Body of pancreas (tissue), 4 donors: Measurements from ENCODE around the gene ART3. TPM values are rescaled to one million over a fixed set of nuclear protein-coding genes. Genes with fewer than 3 reads are reported as not detected.

Experiments
- ATAC-seq: fragments of 150-250 bp; one replicate; pipeline ENCODE4 v1.9.1; 2016
- DNase-seq, 4 donors: peaks; one replicate each; pipeline ENCODE4 v3.0.0-alpha.2; 2019
- H3K27ac ChIP-seq, 4 donors: fragments of 200-600 bp; sonication (generic); 1 replicate in 3 of 4; 2 replicates in 1 of 4; pipeline versions ENCODE4 v1.5.1 to v1.6.1; 2016 to 2019; ENCODE audit warnings: mild to moderate bottlenecking in 1 of 4, mixed read lengths in 1 of 4, moderate library complexity in 1 of 4
- H3K27me3 ChIP-seq, 2 donors: fragments of 200-600 bp; sonication (generic); one replicate each; pipeline ENCODE4 v1.6.0; 2016; ENCODE audit warnings: mild to moderate bottlenecking in 1 of 2
- H3K36me3 ChIP-seq, 2 donors: fragments of 200-600 bp; sonication (generic); replicated peaks in 1 of 2; 2 replicates each; pipeline ENCODE4 v1.5.1; 2016; ENCODE audit warnings: low read depth in 2 of 2; ENCODE audit not compliant: insufficient read depth in 1 of 2
- H3K4me1 ChIP-seq: fragments of 200-600 bp; sonication (generic); one replicate; pipeline ENCODE4 v1.6.0; 2016
- H3K4me3 ChIP-seq, 2 donors: fragments of 200-600 bp; sonication (generic); 1 replicate in 1 of 2; 2 replicates in 1 of 2; pipeline ENCODE4 v1.5.1; 2016 to 2019
- H3K9me3 ChIP-seq, 3 donors: fragments of 200-600 bp; sonication (generic); 1 replicate in 2 of 3; 2 replicates in 1 of 3; pipeline ENCODE4 v1.5.1; 2016
- CTCF ChIP-seq, 7 experiments: fragments of 450-650 bp in 4 of 7; fragments of 200-600 bp in 3 of 7; sonication (generic) in 3 of 7; IDR thresholded peaks; one replicate each; pipeline ENCODE4 v1.5.1; 2016 to 2019; ENCODE audit warnings: antibody characterized with exemption in 7 of 7
- POLR2A ChIP-seq, 3 donors: fragments of 450-650 bp; IDR thresholded peaks; one replicate each; pipeline ENCODE4 v1.6.1; 2016; ENCODE audit warnings: antibody characterized with exemption in 3 of 3, mild to moderate bottlenecking in 2 of 3
- WGBS, 2 donors: methylation state at CpG; one replicate each; pipeline ENCODE4 v1.1.5; 2017; 5-methylcytosine and 5-hydroxymethylcytosine counted together
- intact Hi-C: fragments of 100-400 bp; cut with DNase I; formaldehyde crosslinking; loops from one replicate; pipeline ENCODE4 v1.15.1; 2023
- total RNA-seq, 2 donors: library from RNA; depleted of rRNA; stranded (reverse); fragments of >200 nt; gene quantifications; one replicate each; pipeline ENCODE4 v1.1.0, GENCODE V29; 2016

ART3 gene
- total RNA-seq, 2 donors from 2014 or later = 6.5 to 6.9 TPM

DNA sequence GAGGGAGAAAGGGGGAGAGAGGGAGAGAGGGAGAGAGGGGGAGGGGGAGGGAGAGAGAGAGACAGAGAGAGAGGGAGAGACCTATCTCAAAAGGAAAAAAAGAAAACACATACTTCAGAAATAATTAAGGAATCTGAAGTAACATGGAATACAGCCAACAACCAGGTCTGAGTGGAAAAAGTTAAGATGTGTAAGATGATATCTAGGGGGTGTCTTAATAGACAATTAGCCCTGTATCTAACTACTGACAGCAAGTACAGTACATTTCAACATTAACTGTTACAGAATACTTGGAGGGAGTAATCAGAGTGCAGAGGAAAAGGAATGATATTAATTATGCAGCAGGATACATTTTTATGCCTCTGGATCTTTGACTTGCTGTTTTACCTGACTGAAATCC, 51.3 kb downstream of the ART3 start:
- no peak for ATAC-seq
- no peaks in the 10 kb centered on the region for H3K9me3 ChIP-seq
- peaks cover 5 to 12% of the 10 kb centered on the region in 2 donors for H3K36me3 ChIP-seq

GRCh38 chr4:76127754-76128153, 53.2 kb downstream of the ART3 start:
- H3K27me3 ChIP-seq = no peaks in the 10 kb centered on the region
- no peak for TF ChIP-seq CTCF (IDR thresholded peaks at IDR 0.05)
- TF ChIP-seq POLR2A (IDR thresholded peaks at IDR 0.05) = no peak
- intact Hi-C loops = no loop called here
- peaks cover 5% of the 10 kb centered on the region for H3K4me1 ChIP-seq
- H3K4me3 ChIP-seq = no peak overlapping the region
- ATAC-seq = no peak
- 96% methylated on average over 3 of the region's 3 CpGs for WGBS, 2 donors
- peaks cover 5 to 9% of the 10 kb centered on the region in 2 donors for H3K36me3 ChIP-seq
- H3K9me3 ChIP-seq = no peaks in the 10 kb centered on the region
- no peak overlapping the region for H3K27ac ChIP-seq
- DNase-seq = no peak

More for the DNA sequence above, 51.3 kb downstream of the ART3 start:
- no peak overlapping the region for H3K4me3 ChIP-seq
- TF ChIP-seq CTCF (IDR thresholded peaks at IDR 0.05) (no peak), POLR2A (IDR thresholded peaks at IDR 0.05) (no peak)
- H3K27ac ChIP-seq = no peak overlapping the region
- no peak for DNase-seq
- intact Hi-C loops = no loop called here
- H3K27me3 ChIP-seq = no peaks in the 10 kb centered on the region
- peaks cover 5% of the 10 kb centered on the region for H3K4me1 ChIP-seq

- no peaks in the 10 kb centered on the region for H3K9me3 ChIP-seq
- no peak overlapping the region for H3K27ac ChIP-seq
- DNase-seq = no peak
- intact Hi-C loops = no loop called here
- peaks cover 16% of the 10 kb centered on the region for H3K4me1 ChIP-seq
- H3K36me3 ChIP-seq = peaks cover 0 to 5% of the 10 kb centered on the region in 2 donors
- no peaks in the 10 kb centered on the region for H3K27me3 ChIP-seq
- ATAC-seq = no peak
- no peak overlapping the region for H3K4me3 ChIP-seq
- 91 to 96% methylated on average over 3 of the region's 3 CpGs for WGBS, 2 donors
- no peak for TF ChIP-seq POLR2A (IDR thresholded peaks at IDR 0.05)
- TF ChIP-seq CTCF (IDR thresholded peaks at IDR 0.05) = no peak
These were observed 66.7 kb downstream of the ART3 start for GRCh38 chr4:76141241-76141640.

GRCh38 chr4:76144546-76144945, 70.0 kb downstream of the ART3 start:
- intact Hi-C loops = no loop called here
- DNase-seq (no peak), ATAC-seq (no peak)
- no peaks in the 10 kb centered on the region for H3K36me3 ChIP-seq
- H3K27ac ChIP-seq = no peak overlapping the region
- H3K27me3 ChIP-seq = no peaks in the 10 kb centered on the region
- H3K4me1 ChIP-seq = peaks cover 36% of the 10 kb centered on the region
- H3K9me3 ChIP-seq = no peaks in the 10 kb centered on the region
- H3K4me3 ChIP-seq = no peak overlapping the region
- TF ChIP-seq POLR2A (IDR thresholded peaks at IDR 0.05) (no peak), CTCF (IDR thresholded peaks at IDR 0.05) (no peak)

GRCh38 chr4:76147454-76148141, 73.1 kb downstream of the ART3 start:
- TF ChIP-seq CTCF (IDR thresholded peaks at IDR 0.05) (no peak), POLR2A (IDR thresholded peaks at IDR 0.05) (no peak)
- intact Hi-C loops = no loop called here

More at GRCh38 chr4:76147454-76148141, 73.1 kb downstream of the ART3 start:
- Histone ChIP-seq H3K36me3 (no peaks in the 10 kb centered on the region), H3K9me3 (no peaks in the 10 kb centered on the region), H3K27ac (peak overlapping the region; percentile 84 to 94 (median 89)), H3K4me3 (peak overlapping the region; percentile 55 to 86), H3K4me1 (peaks cover 33% of the 10 kb centered on the region), H3K27me3 (no peaks in the 10 kb centered on the region)
- DNase-seq (peak in 3 of 4 donors; percentile 36 to 61 (median 59)), ATAC-seq (peak; percentile 53)
- 0% methylated on average over 22 to 31 of the region's 31 CpGs for WGBS, 2 donors
